GM13977 (cell line): ENCODE results near the gene TMTC1.

Source experiments
- DNase-seq: peaks from one replicate; pipeline ENCODE4 v3.0.0; 2012; ENCODE audit warnings: low spot score
- CTCF ChIP-seq: IDR thresholded peaks from 2 replicates; pipeline ENCODE4 v1.5.1; 2012; ENCODE audit warnings: mild to moderate bottlenecking, control low read depth; ENCODE audit not compliant: insufficient read depth; ENCODE audit errors: extremely low read depth, missing control alignments
- in situ Hi-C: fragments of 300-500 bp; cut with MboI; formaldehyde crosslinking; loops from one replicate; pipeline ENCODE4 v1.12.0; 2022; ENCODE audit warnings: low sequenced_read_pairs, low pct_unique_long_range_greater_than_20kb, mixed read lengths, inconsistent platforms; ENCODE audit not compliant: unreplicated experiment

Gene TMTC1

GRCh38 chr12:29516431-29516875 lies 267.3 kb downstream of the TMTC1 start:
- in situ Hi-C loops: no loop called here
- DNase-seq: no peak
- TF ChIP-seq CTCF: no peak

- in situ Hi-C loops: no loop called here
- no peak for TF ChIP-seq CTCF
- DNase-seq: no peak
Observed at GRCh38 chr12:29510591-29511185, 273.1 kb downstream of the TMTC1 start.

GRCh38 chr12:29509503-29509902 lies 274.2 kb downstream of the TMTC1 start:
- in situ Hi-C loops: no loop called here
- DNase-seq: no peak
- TF ChIP-seq CTCF: no peak

- in situ Hi-C loops: no loop called here
Observed at GRCh38 chr12:29508949-29509348, 274.8 kb downstream of the TMTC1 start.

GRCh38 chr12:29505122-29505521 lies 278.6 kb downstream of the TMTC1 start:
- no peak for TF ChIP-seq CTCF
- in situ Hi-C loops: no loop called here
- DNase-seq: no peak

More at GRCh38 chr12:29508949-29509348, 274.8 kb downstream of the TMTC1 start:
- TF ChIP-seq CTCF: no peak
- DNase-seq: no peak

GRCh38 chr12:29503283-29503682 lies 280.5 kb downstream of the TMTC1 start:
- TF ChIP-seq CTCF: no peak
- no peak for DNase-seq
- in situ Hi-C loops: no loop called here
